PC-9 (cell line): ENCODE measurements around the gene EXO1. TPM values are rescaled to one million over a fixed set of nuclear protein-coding genes. Genes with fewer than 3 reads are reported as not detected.

ENCODE experiments used
- BruUV-seq: library from RNA; stranded (reverse); fragments of 400-500 nt; replicated peaks from 2 replicates; lab custom pipeline; 2021; lab: Mats Ljungman, UMichigan
- CTCF ChIA-PET: fragments of 300-600 bp; sonication (Branson Sonifier 250); formaldehyde crosslinking; loops from one replicate; lab custom pipeline; 2022; ENCODE audit warnings: antibody characterized with exemption; lab: Charles Lee
- POLR2A ChIA-PET: fragments of 300-600 bp; sonication (Branson Sonifier 250); formaldehyde crosslinking; loops from one replicate; lab custom pipeline; 2022; ENCODE audit warnings: antibody characterized with exemption; ENCODE audit not compliant: unreplicated experiment; lab: Charles Lee
- DNase-seq, 2 experiments: peaks; one replicate each; pipeline versions ENCODE4 v3.0.0 to v3.0.0-alpha.2; 2015 to 2022; ENCODE audit warnings: mixed read lengths in 1 of 2
- H2AFZ ChIP-seq: fragments of 200-600 bp; sonication (generic); 2 replicates; pipeline ENCODE4 v1.8.1; 2017; ENCODE audit warnings: antibody characterized with exemption
- H3F3A ChIP-seq: fragments of 200-600 bp; sonication (generic); 2 replicates; pipeline ENCODE4 v1.8.1; 2017; ENCODE audit warnings: antibody characterized with exemption, mild to moderate bottlenecking, low read depth; ENCODE audit not compliant: insufficient read depth
- H3K27ac ChIP-seq: fragments of 200-600 bp; sonication (generic); 2 replicates; pipeline ENCODE4 v1.6.1; 2016; ENCODE audit warnings: mixed run types
- H3K27me3 ChIP-seq: fragments of 200-600 bp; sonication (generic); 2 replicates; pipeline ENCODE4 v1.6.1; 2016; ENCODE audit warnings: low read depth, mixed run types; ENCODE audit not compliant: insufficient read depth
- H3K36me3 ChIP-seq: fragments of 200-600 bp; sonication (generic); 2 replicates; pipeline ENCODE4 v1.6.1; 2016; ENCODE audit warnings: low read depth, mixed run types
- H3K4me1 ChIP-seq: fragments of 200-600 bp; sonication (generic); replicated peaks from 2 replicates; pipeline ENCODE4 v1.6.1; 2016; ENCODE audit warnings: mixed run types; ENCODE audit not compliant: insufficient read depth
- H3K4me2 ChIP-seq: fragments of 200-600 bp; sonication (generic); 2 replicates; pipeline ENCODE4 v1.6.1; 2017; ENCODE audit warnings: mixed run types
- H3K4me3 ChIP-seq: fragments of 200-600 bp; sonication (generic); 2 replicates; pipeline ENCODE4 v1.6.1; 2016; ENCODE audit warnings: mixed run types
- H3K79me2 ChIP-seq: fragments of 200-600 bp; sonication (generic); 2 replicates; pipeline ENCODE4 v1.6.1; 2017; ENCODE audit warnings: low read depth, mixed run types
- H3K9me2 ChIP-seq: fragments of 200-600 bp; sonication (generic); 2 replicates; pipeline ENCODE4 v1.8.1; 2017; ENCODE audit warnings: mild to moderate bottlenecking; ENCODE audit not compliant: insufficient read depth
- H3K9me3 ChIP-seq: fragments of 200-600 bp; sonication (generic); 2 replicates; pipeline ENCODE4 v1.8.1; 2016; ENCODE audit warnings: low read depth; ENCODE audit not compliant: insufficient read depth
- H4K20me1 ChIP-seq: fragments of 200-600 bp; sonication (generic); 2 replicates; pipeline ENCODE4 v1.8.1; 2017; ENCODE audit not compliant: insufficient read depth
- EZH2 ChIP-seq: fragments of 200-600 bp; sonication (generic); IDR thresholded peaks from 2 replicates; pipeline ENCODE4 v1.8.0; 2017; ENCODE audit warnings: antibody characterized with exemption, low read depth
- intact Hi-C: fragments of 100-400 bp; cut with micrococcal nuclease; formaldehyde crosslinking; loops from one replicate; pipeline ENCODE4 v1.10.0; 2022; ENCODE audit not compliant: unreplicated experiment
- total RNA-seq: library from RNA; stranded (reverse); gene quantifications from 2 replicates; pipeline ENCODE4 v1.2.3, GENCODE V29; 2021
- TF ChIP-seq, protein P1 (sequence below): fragments of 200-600 bp; sonication (generic); conservative IDR thresholded peaks from 2 replicates; pipeline ENCODE4 v1.6.1; 2017; ENCODE audit warnings: mixed run types, antibody characterized with exemption, mild to moderate bottlenecking, moderate library complexity

Gene EXO1
- total RNA-seq, 1 experiment from 2014 or later, result 32.1 TPM

DNA sequence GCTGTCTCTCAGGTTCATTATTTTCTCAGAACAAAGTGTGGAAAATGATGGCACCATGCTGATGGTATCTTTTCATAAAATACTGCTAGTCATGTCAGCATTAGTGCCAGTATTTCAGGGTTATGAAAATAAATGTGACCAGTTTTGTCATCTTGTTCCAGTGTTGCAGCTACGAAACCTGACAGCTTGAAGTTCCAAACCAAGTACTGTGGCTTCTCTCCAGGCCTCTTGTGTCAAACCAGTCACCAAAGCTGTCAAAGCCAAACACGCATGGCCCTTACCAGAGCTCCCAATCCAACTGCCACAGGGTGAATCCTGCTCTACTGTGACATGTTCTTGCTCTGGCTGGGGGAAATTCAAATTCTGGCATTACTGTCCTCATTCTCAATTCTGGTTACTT, 20.7 kb upstream of the EXO1 start:
- no peak overlapping the region for H3K4me2 ChIP-seq
- H3K27me3 ChIP-seq, result no peaks in the 10 kb centered on the region
- H2AFZ ChIP-seq, result no peak overlapping the region
- no peaks in the 10 kb centered on the region for H3K4me1 ChIP-seq
- intact Hi-C loops, result no loop called here
- no peak overlapping the region for H3K4me3 ChIP-seq
- H4K20me1 ChIP-seq, result no peaks in the 10 kb centered on the region
- BruUV-seq, result no TSS peak
- no peaks in the 10 kb centered on the region for H3K9me3 ChIP-seq
- H3F3A ChIP-seq, result peaks cover 15% of the 10 kb centered on the region; the same call in 1 of the 2 replicates
- no peak for DNase-seq
- no peaks in the 10 kb centered on the region for H3K79me2 ChIP-seq
- ChIA-PET CTCF (no interaction called here), POLR2A (no interaction called here)
- H3K36me3 ChIP-seq, result no peaks in the 10 kb centered on the region
- TF ChIP-seq, protein P1, sequence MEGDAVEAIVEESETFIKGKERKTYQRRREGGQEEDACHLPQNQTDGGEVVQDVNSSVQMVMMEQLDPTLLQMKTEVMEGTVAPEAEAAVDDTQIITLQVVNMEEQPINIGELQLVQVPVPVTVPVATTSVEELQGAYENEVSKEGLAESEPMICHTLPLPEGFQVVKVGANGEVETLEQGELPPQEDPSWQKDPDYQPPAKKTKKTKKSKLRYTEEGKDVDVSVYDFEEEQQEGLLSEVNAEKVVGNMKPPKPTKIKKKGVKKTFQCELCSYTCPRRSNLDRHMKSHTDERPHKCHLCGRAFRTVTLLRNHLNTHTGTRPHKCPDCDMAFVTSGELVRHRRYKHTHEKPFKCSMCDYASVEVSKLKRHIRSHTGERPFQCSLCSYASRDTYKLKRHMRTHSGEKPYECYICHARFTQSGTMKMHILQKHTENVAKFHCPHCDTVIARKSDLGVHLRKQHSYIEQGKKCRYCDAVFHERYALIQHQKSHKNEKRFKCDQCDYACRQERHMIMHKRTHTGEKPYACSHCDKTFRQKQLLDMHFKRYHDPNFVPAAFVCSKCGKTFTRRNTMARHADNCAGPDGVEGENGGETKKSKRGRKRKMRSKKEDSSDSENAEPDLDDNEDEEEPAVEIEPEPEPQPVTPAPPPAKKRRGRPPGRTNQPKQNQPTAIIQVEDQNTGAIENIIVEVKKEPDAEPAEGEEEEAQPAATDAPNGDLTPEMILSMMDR, result no peak
- TF ChIP-seq EZH2, result no peak
- no peaks in the 10 kb centered on the region for H3K9me2 ChIP-seq
- no peak overlapping the region for H3K27ac ChIP-seq

DNA sequence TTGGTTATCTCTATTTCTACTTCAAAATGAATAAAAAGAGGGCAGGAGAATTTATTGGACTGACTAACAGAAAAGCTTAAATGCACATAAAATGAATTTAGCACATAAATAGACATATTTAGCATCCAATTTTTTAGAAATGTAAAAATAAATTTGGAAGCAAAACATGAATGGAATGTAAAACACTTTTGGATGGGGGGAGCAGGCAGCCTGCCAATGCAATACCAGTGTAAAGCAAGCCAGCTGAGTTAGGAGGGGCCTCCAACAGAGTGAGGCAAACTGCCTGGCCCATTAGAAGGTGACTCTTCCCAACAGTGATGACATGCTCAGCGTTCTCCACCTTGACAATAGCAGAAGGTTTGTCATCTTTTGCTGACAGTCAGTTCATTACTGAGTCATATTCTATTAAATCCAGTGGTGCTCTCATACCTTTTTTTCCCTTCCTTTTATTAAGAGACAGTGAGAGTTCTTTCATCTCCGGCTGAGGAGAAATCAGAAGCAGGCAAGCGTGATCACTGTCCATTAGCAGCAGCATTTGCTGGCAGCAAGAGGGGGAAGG, 19.5 kb upstream of the EXO1 start:
- POLR2A ChIA-PET, result no interaction called here
- TF ChIP-seq EZH2, result no peak
- TF ChIP-seq, protein P1, result no peak
- DNase-seq, result no peak

DNA sequence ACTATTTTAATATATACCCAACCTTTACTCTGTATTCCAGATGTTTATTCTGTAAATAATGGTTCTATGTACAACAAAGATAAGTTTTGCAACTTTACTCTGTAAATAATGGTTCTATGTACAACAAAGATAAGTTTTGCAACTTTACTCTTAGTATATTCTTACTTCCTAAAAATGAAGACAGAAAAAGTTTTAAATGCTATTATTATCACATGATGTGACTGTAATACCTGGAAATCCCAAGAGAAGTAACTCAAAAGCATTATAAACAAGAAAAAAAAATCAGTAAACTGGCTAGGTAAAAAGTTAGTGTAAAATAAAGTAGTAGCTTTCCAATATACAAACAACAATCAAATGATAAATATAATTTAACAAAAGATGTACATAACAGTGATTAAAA, 18.5 kb upstream of the EXO1 start:
- BruUV-seq, result no TSS peak
- H3K4me2 ChIP-seq, result no peak overlapping the region

More for the DNA sequence above, 19.5 kb upstream of the EXO1 start:
- intact Hi-C loops, result no loop called here
- Histone ChIP-seq H4K20me1 (no peaks in the 10 kb centered on the region), H3F3A (peaks cover 10% of the 10 kb centered on the region; the same call in 1 of the 2 replicates), H3K36me3 (no peaks in the 10 kb centered on the region), H3K9me3 (no peaks in the 10 kb centered on the region), H3K27ac (no peak overlapping the region), H3K9me2 (no peaks in the 10 kb centered on the region), H3K79me2 (no peaks in the 10 kb centered on the region), H3K27me3 (no peaks in the 10 kb centered on the region), H3K4me1 (no peaks in the 10 kb centered on the region), H2AFZ (no peak overlapping the region), H3K4me2 (no peak overlapping the region), H3K4me3 (no peak overlapping the region)
- CTCF ChIA-PET, result no interaction called here
- no TSS peak for BruUV-seq

More for the DNA sequence above, 18.5 kb upstream of the EXO1 start:
- Histone ChIP-seq H4K20me1 (no peaks in the 10 kb centered on the region), H3K9me3 (no peaks in the 10 kb centered on the region), H3K4me1 (no peaks in the 10 kb centered on the region), H3K79me2 (no peaks in the 10 kb centered on the region), H3K9me2 (no peaks in the 10 kb centered on the region), H3K27me3 (no peaks in the 10 kb centered on the region), H3K27ac (no peak overlapping the region), H3K36me3 (no peaks in the 10 kb centered on the region), H2AFZ (no peak overlapping the region), H3F3A (peaks cover 10% of the 10 kb centered on the region; the same call in 1 of the 2 replicates), H3K4me3 (no peak overlapping the region)
- intact Hi-C loops, result no loop called here
- ChIA-PET POLR2A (no interaction called here), CTCF (no interaction called here)
- DNase-seq, result no peak
- TF ChIP-seq EZH2, result no peak
- TF ChIP-seq, protein P1, result no peak
